Progenitor cell of endocrine pancreas (in vitro differentiated cells): ENCODE data around the gene MRPS5. TPM values are rescaled to one million over a fixed set of nuclear protein-coding genes. Genes with fewer than 3 reads are reported as not detected.

Experiments used
- DNase-seq: peaks from one replicate; pipeline ENCODE4 v3.0.0; 2021; ENCODE audit warnings: low spot score; ENCODE audit not compliant: unreplicated experiment
- H3K27ac Mint-ChIP-seq: 2 replicates; pipeline ENCODE4 v1.8.0; 2021; ENCODE audit warnings: mild to moderate bottlenecking, moderate library complexity, mixed read lengths
- H3K27me3 Mint-ChIP-seq: 2 replicates; pipeline ENCODE4 v1.8.0; 2021; ENCODE audit warnings: mixed read lengths
- H3K36me3 Mint-ChIP-seq: 2 replicates; pipeline ENCODE4 v1.8.0; 2022; ENCODE audit warnings: mixed read lengths; ENCODE audit not compliant: insufficient read depth
- H3K4me1 Mint-ChIP-seq: 2 replicates; pipeline ENCODE4 v1.8.0; 2021; ENCODE audit warnings: low read depth, mixed read lengths
- H3K4me3 Mint-ChIP-seq: 2 replicates; pipeline ENCODE4 v1.8.0; 2021; ENCODE audit warnings: low read depth, mild to moderate bottlenecking, moderate library complexity, mixed read lengths
- H3K9me3 Mint-ChIP-seq: 2 replicates; pipeline ENCODE4 v1.8.0; 2021; ENCODE audit warnings: low read depth, mixed read lengths
- total RNA-seq: library from RNA; stranded (reverse); gene quantifications from 2 replicates; pipeline ENCODE4 v1.2.1, GENCODE V29; 2021
- TF ChIP-seq, protein P1 (sequence below): fragments of 200-600 bp; sonication (generic); IDR thresholded peaks from one replicate; pipeline ENCODE4 v1.5.0; 2021; ENCODE audit warnings: antibody characterized with exemption, mild to moderate bottlenecking; ENCODE audit not compliant: unreplicated experiment

Gene MRPS5
- total RNA-seq, 1 donor from 2014 or later: 62.5 TPM

DNA sequence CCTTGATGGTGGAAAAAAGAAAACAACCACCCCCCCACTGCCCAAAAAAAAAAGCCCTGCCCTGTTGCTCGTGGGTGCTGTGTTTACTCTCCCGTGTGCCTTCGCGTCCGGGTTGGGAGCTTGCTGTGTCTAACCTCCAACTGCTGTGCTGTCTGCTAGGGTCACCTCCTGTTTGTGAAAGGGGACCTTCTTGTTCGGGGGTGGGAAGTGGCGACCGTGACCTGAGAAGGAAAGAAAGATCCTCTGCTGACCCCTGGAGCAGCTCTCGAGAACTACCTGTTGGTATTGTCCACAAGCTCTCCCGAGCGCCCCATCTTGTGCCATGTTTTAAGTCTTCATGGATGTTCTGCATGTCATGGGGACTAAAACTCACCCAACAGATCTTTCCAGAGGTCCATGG is 68.1 kb downstream of the MRPS5 start:
- TF ChIP-seq, protein P1, sequence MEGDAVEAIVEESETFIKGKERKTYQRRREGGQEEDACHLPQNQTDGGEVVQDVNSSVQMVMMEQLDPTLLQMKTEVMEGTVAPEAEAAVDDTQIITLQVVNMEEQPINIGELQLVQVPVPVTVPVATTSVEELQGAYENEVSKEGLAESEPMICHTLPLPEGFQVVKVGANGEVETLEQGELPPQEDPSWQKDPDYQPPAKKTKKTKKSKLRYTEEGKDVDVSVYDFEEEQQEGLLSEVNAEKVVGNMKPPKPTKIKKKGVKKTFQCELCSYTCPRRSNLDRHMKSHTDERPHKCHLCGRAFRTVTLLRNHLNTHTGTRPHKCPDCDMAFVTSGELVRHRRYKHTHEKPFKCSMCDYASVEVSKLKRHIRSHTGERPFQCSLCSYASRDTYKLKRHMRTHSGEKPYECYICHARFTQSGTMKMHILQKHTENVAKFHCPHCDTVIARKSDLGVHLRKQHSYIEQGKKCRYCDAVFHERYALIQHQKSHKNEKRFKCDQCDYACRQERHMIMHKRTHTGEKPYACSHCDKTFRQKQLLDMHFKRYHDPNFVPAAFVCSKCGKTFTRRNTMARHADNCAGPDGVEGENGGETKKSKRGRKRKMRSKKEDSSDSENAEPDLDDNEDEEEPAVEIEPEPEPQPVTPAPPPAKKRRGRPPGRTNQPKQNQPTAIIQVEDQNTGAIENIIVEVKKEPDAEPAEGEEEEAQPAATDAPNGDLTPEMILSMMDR: peak; percentile 57
- no peaks in the 10 kb centered on the region for H3K9me3 Mint-ChIP-seq
- no peak for DNase-seq
- no peak overlapping the region for H3K27ac Mint-ChIP-seq
- H3K4me3 Mint-ChIP-seq: no peak overlapping the region
- peaks cover 4% of the 10 kb centered on the region for H3K4me1 Mint-ChIP-seq
- H3K36me3 Mint-ChIP-seq: no peaks in the 10 kb centered on the region
- peaks cover 41% of the 10 kb centered on the region for H3K27me3 Mint-ChIP-seq

DNA sequence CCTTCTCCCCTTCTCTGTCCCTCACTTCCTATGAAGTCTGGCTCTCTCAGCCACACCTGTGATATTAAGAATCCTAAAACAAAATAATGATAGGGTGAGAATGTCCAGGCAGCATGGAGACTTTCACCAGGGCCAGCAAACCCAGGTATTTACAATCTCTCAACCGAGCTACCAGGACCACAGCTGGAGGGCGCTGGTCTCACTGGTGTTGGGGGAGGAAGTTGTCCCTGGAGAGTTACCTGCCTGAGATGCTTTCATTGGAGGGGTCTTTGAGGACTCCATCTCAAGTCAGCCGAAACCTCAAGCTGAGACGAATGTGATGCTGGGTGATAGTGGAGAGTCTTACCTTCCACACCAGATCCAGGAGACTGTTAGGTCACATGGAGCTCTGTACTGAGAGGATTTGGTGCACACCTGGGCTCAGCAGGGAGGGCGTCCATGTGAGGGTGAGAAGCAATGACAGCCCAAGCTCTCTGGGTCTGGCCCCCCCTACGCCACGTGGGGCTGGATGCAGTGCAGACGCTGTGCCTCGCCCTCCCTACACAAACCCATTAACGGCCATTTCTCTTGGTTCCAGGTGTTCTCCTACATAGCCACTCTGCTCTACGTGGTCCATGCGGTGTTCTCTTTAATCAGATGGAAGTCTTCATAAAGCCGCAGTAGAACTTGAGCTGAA is 68.7 kb downstream of the MRPS5 start:
- Mint-ChIP-seq H3K36me3 (no peaks in the 10 kb centered on the region), H3K9me3 (no peaks in the 10 kb centered on the region), H3K4me3 (no peak overlapping the region), H3K4me1 (peaks cover 4% of the 10 kb centered on the region), H3K27ac (no peak overlapping the region), H3K27me3 (peaks cover 41% of the 10 kb centered on the region)
- TF ChIP-seq, protein P1: no peak
- no peak for DNase-seq

DNA sequence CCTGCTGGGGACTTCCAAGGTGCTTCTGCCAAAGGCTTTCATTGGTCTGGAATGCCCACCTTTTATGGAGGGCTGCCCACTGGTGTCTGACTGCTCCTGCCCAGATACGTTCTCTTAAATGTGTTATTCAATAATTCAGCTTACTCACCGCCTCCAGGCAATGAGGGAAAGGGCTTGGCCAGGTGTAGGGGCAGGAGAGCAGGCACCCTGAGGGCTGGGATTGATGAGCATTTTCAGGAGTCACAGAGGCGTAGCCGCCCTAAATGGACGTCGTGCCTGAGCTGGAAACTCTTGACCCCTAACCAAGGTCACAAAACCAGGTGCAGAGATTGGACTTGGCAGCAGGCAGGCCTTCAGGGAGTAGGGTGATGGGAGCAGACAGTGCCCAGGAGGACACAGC is 69.3 kb downstream of the MRPS5 start:
- no peak for DNase-seq
- H3K4me1 Mint-ChIP-seq: peaks cover 2% of the 10 kb centered on the region
- no peaks in the 10 kb centered on the region for H3K36me3 Mint-ChIP-seq
- H3K27me3 Mint-ChIP-seq: peaks cover 41% of the 10 kb centered on the region
- TF ChIP-seq, protein P1: no peak
- no peak overlapping the region for H3K27ac Mint-ChIP-seq
- H3K4me3 Mint-ChIP-seq: no peak overlapping the region
- no peaks in the 10 kb centered on the region for H3K9me3 Mint-ChIP-seq

DNA sequence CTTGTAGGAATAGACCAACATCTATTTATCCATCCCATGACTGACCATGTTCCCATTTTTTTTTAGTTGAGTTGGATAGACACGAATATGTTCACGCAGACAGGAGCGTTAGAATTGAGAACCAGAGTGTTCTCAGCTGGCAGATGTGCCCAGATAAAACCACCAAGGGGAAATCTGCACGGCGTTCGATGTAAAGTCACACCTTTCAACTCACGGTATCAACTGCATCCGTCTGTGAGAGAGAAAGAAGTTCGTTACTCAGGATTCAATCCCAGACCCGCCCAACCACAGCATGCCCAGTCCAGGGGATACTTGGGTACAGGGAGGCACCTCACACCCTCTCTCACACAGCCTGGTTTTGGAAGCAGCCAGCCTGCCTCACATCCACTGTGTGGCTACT is 70.0 kb downstream of the MRPS5 start:
- H3K27ac Mint-ChIP-seq: no peak overlapping the region
- TF ChIP-seq, protein P1: no peak
- no peaks in the 10 kb centered on the region for H3K9me3 Mint-ChIP-seq
- H3K36me3 Mint-ChIP-seq: no peaks in the 10 kb centered on the region
- H3K27me3 Mint-ChIP-seq: peaks cover 41% of the 10 kb centered on the region
- no peak overlapping the region for H3K4me3 Mint-ChIP-seq
- DNase-seq: no peak
- H3K4me1 Mint-ChIP-seq: peaks cover 2% of the 10 kb centered on the region

DNA sequence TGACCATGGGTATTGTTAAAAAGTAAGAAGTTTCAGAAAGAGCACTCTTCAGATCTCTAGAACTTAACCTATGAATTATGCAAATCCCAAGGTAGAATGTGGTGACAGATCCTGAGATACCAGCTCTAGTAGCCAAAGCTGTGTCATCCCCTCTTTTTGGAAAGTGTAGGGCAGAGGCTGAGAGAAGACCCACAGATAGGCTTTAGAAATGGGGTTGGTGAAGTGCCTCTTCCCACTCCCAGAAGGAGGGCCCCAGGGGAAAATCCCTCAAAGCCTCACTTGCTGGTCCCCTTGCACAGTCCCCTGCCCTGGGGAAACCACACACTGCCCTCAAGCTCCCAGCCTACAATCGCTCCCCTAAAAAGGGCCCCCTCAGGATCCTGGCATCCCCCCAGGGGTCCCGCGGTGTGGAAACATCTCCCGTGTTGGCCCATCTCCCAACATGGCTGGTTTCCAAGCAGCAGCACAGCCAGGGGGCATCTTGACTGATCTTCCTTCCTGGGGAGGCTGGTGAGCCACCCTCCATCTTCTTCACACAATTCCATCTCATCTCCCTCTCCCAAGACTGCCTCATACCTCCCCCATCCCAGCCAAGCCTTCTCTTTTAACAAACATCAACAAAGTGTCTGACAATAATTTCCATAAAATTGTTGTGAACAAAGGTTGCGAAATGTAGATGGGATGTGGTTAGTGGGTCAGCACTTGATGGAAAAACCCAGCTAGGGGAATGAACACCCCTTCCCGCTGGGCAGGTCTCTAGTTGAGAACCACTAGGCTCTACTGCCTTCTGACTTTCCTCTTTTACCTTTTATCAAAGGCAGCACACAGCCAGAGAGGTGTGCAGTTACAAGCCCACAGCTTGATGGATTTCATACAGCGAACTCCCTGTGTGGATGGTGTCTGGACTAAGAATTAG is 71.0 kb downstream of the MRPS5 start:
- H3K36me3 Mint-ChIP-seq: no peaks in the 10 kb centered on the region
- TF ChIP-seq, protein P1: no peak
- no peaks in the 10 kb centered on the region for H3K9me3 Mint-ChIP-seq
- no peak overlapping the region for H3K4me3 Mint-ChIP-seq
- H3K27me3 Mint-ChIP-seq: peaks cover 39% of the 10 kb centered on the region
- H3K4me1 Mint-ChIP-seq: peaks cover 2% of the 10 kb centered on the region
- no peak overlapping the region for H3K27ac Mint-ChIP-seq
- DNase-seq: no peak
